ENCODE measurements around the gene BATF2. TPM values are rescaled to one million over a fixed set of nuclear protein-coding genes. Genes with fewer than 3 reads are reported as not detected.

Gene BATF2
- total and polyA plus RNA-seq, 10 of the 15 experiments (the other 5 are each of a cell fraction or from before 2014, with no cell fraction given), result 0.18 to 1.1 (median 0.38) TPM; not detected in 1

GRCh38 chr11:64960719-64961118, 36.1 kb downstream of the BATF2 start:
- Histone ChIP-seq H2AFZ (ENCODE audit: control insufficient read depth, low read depth, low read length) (no peak overlapping the region), H3K4me1 (ENCODE audit: control insufficient read depth, insufficient read depth, low read length) (no peaks in the 10 kb centered on the region), H3K79me2 (ENCODE audit: control insufficient read depth, insufficient read depth, low read length) (no peaks in the 10 kb centered on the region), H3K9me3 (replicated peaks; ENCODE audit: control insufficient read depth, insufficient read depth, low read length) (no peaks in the 10 kb centered on the region), H4K20me1 (ENCODE audit: control insufficient read depth, insufficient read depth) (no peaks in the 10 kb centered on the region), H3K4me3 (no peak overlapping the region), H3K27me3 (replicated peaks in 1 of 2; ENCODE audit: control insufficient read depth in 2 of 2, insufficient read depth in 2 of 2, low read length in 1 of 2) (no peaks in the 10 kb centered on the region), H3K9ac (ENCODE audit: control insufficient read depth, insufficient read depth, low read length) (no peak overlapping the region), H3K27ac (ENCODE audit: control insufficient read depth, insufficient read depth) (no peak overlapping the region), H3K36me3 (ENCODE audit: control insufficient read depth in 2 of 2, insufficient read depth in 2 of 2, low read length in 1 of 2) (no peaks in the 10 kb centered on the region), H3K4me2 (ENCODE audit: control insufficient read depth, insufficient read depth) (no peak overlapping the region)
- TF ChIP-seq, protein P1, sequence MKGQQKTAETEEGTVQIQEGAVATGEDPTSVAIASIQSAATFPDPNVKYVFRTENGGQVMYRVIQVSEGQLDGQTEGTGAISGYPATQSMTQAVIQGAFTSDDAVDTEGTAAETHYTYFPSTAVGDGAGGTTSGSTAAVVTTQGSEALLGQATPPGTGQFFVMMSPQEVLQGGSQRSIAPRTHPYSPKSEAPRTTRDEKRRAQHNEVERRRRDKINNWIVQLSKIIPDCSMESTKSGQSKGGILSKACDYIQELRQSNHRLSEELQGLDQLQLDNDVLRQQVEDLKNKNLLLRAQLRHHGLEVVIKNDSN (IDR thresholded peaks at IDR 0.05; ENCODE audit: borderline replicate concordance, extremely low read length, insufficient read depth, low read depth, low read length), result no peak
- no peak for TF ChIP-seq GATAD2B (conservative IDR thresholded peaks at IDR 0.05; ENCODE audit: low read depth)
- TF ChIP-seq POLR2A (IDR thresholded peaks at IDR 0.05; ENCODE audit: low read depth, low read length), result no peak
- TF ChIP-seq NFYA (IDR thresholded peaks at IDR 0.05; ENCODE audit: borderline replicate concordance, low read depth, low read length), result no peak
- TF ChIP-seq SMAD1 (IDR thresholded peaks at IDR 0.05; ENCODE audit: low read depth, partially characterized antibody), result no peak
- TF ChIP-seq EP300 (IDR thresholded peaks at IDR 0.05; ENCODE audit: borderline replicate concordance in 1 of 2, control insufficient read depth in 1 of 2, low read depth in 2 of 2, low read length in 2 of 2), result no peak
- no peak for TF ChIP-seq PAX5 (IDR thresholded peaks at IDR 0.05; ENCODE audit: borderline replicate concordance, low read depth, low read length)
- no peak for TF ChIP-seq ESRRA (IDR thresholded peaks at IDR 0.05; ENCODE audit: low read length)
- TF ChIP-seq ZBTB33 (IDR thresholded peaks at IDR 0.05), result no peak
- ChIA-PET SMC1A (ENCODE audit: uncharacterized antibody, unreplicated experiment) (no interaction called here), RAD21 (ENCODE audit: unreplicated experiment) (no interaction called here), CTCF (no interaction called here), POLR2A (no interaction called here)
- no TSS peak for BruUV-seq (replicated peaks)
- in situ Hi-C loops (cut with MboI) (no loop called here), intact Hi-C loops (cut with micrococcal nuclease; ENCODE audit: unreplicated experiment) (no loop called here)
- ATAC-seq (no peak), FAIRE-seq (no peak), DNase-seq (ENCODE audit: low read depth, low spot score) (no peak)
- WGBS (ENCODE audit: insufficient coverage, insufficient replicate concordance, low lambda C conversion rate, missing lambda C conversion rate), result 42% methylated on average over 4 of the region's 4 CpGs
